ENCODE data around the gene BBS7.

DNA sequence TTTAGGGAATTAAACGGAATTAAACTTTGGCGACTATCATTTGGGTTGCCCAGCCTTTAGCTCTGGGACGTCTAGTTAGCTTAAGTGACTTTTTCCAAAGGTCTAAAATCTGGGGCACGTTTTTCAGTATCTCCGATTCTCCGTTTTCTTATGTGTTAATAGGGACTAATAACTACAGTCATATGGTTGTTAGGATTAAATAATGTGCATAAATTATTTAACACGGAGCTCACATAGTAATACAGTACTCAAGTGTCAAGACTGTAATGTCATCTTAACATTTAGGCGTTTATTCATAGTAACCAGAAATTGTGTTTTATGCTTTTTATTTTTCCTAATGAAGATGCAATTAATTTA, 46.1 kb downstream of the BBS7 start:
- TF ChIP-seq, protein P1, sequence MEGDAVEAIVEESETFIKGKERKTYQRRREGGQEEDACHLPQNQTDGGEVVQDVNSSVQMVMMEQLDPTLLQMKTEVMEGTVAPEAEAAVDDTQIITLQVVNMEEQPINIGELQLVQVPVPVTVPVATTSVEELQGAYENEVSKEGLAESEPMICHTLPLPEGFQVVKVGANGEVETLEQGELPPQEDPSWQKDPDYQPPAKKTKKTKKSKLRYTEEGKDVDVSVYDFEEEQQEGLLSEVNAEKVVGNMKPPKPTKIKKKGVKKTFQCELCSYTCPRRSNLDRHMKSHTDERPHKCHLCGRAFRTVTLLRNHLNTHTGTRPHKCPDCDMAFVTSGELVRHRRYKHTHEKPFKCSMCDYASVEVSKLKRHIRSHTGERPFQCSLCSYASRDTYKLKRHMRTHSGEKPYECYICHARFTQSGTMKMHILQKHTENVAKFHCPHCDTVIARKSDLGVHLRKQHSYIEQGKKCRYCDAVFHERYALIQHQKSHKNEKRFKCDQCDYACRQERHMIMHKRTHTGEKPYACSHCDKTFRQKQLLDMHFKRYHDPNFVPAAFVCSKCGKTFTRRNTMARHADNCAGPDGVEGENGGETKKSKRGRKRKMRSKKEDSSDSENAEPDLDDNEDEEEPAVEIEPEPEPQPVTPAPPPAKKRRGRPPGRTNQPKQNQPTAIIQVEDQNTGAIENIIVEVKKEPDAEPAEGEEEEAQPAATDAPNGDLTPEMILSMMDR (conservative IDR thresholded peaks at IDR 0.05 in 1 of 2, IDR thresholded peaks at IDR 0.05 in 1 of 2; ENCODE audit: low read depth in 1 of 2, low read length in 2 of 2): peak in 1 of 2 donors; percentile 10
- no peak for TF ChIP-seq EZH2 (IDR thresholded peaks at IDR 0.05; ENCODE audit: low read length, missing control alignments)
